ENCODE measurements around the gene LATS2.

Gene LATS2

GRCh38 chr13:21046203-21046602, 15.2 kb downstream of the LATS2 start:
- DNase-seq: no peak

DNA sequence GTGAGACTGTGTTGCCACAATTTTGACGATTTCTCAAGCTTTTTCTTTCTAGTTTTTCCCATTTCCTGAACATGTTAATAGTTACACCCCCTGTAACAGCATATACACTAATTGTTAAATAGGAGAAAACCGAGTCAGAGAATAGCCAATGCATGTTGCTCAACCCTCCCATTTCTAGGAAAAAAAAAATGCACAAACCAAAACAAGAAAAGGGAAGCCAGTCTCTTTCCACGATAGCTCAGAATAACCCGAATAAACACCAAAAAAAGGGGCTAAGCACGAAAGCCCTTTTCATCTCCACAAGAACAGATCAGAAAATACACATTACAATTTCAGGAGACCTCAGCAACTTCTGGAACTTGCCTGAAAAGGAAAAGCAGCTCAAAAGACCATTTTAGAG, 16.3 kb downstream of the LATS2 start:
- DNase-seq: no peak

DNA sequence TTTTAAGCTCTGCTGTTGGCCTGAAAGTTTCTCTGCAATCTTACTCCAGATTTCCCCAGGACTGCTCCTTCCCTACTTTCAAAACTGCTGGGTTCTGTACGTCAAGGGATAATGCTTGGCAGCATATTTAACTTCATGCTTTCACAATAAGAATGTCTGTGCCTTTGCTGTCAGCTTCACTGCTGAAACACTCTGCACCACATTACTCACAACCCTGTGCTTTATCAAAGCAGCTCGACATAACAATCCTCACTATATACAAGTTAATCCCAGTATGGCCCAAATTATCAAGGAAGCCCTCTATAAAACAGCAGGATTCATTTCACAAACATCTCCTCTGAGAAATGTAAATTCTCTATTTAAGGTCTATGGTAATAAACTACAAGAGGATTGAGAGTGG, 17.5 kb downstream of the LATS2 start:
- DNase-seq: no peak

- DNase-seq: peak; percentile 15
Observed at GRCh38 chr13:21040120-21040826, 21.1 kb downstream of the LATS2 start.

- DNase-seq: peak; percentile 30
Observed at GRCh38 chr13:21039097-21039800, 22.1 kb downstream of the LATS2 start.

DNA sequence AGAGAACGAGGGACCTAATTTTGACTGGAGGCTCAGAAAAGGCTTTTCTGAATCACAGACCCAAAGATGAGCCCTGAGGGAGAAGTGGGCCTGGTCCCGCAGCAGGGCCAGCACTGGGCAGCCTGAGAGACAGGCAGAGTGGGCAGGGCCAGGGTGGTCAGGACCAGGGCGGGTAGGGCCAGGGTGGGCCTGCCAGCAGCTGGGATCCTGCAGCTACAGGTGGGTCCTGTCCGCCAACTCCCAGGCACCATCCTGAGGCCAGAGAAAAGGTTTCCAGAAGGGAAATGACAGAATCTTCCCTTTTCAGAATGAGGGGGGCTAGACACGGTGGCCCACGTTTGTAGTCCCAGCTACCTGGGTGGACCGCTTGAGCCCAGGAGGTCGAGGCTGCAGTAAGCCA, 23.7 kb downstream of the LATS2 start:
- DNase-seq: no peak

GRCh38 chr13:21035498-21035897, 25.9 kb downstream of the LATS2 start:
- DNase-seq: peak; percentile 9

DNA sequence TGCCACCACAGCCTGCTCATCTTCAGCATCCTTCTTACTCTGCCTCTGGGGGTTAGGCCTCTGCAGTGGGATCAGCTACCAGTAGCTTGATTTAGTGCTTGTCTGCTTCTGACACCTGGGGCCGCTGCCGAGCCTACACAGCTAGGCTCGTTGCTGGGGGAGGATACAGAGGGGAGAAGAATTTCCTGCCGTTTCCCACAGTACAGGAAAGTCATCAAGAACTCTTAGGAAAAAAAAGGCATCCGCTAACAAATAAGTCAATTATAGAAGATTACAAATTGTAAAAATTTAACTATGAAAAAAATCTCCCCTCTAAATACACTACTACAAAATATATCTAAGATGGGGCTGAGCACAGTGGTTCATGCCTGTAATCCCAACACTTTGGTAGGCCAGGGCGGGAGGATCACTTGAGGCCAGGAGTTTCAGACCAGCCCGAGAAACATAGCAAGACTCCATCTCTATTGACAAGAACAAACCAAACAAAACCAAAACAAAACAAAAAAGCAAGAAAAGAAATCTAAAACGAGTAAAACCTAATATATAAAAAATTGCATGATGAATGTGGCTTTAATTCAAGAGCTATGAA, 26.7 kb downstream of the LATS2 start:
- DNase-seq: no peak

GRCh38 chr13:21033856-21034602, 27.4 kb downstream of the LATS2 start:
- peak; percentile 49 for DNase-seq

DNA sequence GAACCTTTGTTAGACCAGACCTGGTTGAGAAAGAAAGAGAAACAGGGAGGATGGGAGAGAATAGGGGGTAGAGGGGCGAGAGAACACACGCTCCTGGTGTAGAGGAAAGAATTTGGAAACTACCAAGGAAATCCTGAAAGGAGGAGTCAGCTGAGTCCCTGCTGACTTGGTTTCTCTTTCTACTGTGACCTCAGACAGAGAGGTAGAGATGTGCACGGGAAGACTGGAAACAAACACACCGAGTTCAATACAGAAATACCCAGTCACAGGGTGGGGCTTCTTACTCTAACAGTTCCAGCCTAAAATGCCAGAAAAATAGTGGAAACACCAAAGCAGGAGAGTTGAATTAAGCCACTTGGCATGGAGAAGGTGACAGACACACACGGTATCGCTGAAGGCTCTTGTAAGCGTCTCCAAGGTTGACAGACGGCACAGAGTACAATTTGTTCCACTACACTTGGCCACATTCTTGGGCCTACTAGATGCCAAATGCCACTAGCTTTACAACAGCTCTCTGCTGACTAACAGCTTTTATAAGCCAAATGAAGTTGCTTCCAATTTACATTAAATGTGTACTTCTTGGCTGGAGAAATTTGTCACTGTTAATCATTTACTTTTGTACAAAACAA, 28.1 kb downstream of the LATS2 start:
- peak; percentile 15 for DNase-seq

GRCh38 chr13:21032656-21033055, 28.7 kb downstream of the LATS2 start:
- DNase-seq: peak; percentile 45

GRCh38 chr13:21031594-21032275, 29.7 kb downstream of the LATS2 start:
- peak; percentile 13 for DNase-seq

- DNase-seq: peak; percentile 9
Observed at GRCh38 chr13:21025539-21025938, 35.8 kb downstream of the LATS2 start.

DNA sequence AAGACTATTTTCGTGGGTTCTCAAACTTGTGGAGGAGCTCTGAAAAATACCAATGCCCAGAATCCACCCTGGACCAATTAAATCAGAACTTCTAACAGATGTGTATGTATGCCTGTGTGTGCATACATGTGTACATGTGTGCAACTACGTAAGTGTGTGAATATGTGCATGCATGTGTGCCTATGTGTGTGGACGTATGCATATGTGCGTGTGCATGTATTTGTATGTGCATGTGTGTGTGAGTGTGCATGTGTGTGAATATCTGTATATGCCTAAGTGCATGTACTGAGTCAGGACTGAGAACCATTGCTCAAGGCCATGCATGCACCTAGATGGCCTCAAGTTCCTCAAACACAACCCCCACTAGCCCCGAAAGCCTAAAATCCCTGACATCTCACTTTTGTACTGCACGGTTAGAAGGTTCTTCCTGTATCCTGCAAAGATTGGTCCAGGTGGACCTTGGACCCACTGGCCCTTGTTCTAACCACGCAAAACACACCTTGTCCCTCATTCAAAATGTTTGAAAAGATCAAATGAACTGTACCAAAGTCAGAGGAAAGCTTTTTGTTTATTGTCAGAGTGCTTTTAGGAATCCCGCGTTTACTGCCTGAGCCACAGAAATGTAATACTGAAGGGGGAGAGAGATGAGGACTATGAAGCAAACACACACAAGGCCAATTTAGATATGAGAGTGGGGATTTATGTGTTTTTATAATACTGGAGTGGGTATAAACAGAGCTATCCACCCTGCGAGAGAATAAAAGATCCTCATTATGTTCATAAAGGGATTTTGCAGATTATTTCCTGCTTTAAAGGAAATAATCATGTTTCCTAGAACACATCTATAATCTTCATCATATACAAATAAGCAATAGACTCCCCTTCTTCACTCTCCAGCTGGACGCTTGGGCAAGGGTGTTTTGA, 39.1 kb downstream of the LATS2 start:
- peak; percentile 15 for DNase-seq

- DNase-seq: peak; percentile 47
Observed at GRCh38 chr13:21020581-21020980, 40.8 kb downstream of the LATS2 start.

DNA sequence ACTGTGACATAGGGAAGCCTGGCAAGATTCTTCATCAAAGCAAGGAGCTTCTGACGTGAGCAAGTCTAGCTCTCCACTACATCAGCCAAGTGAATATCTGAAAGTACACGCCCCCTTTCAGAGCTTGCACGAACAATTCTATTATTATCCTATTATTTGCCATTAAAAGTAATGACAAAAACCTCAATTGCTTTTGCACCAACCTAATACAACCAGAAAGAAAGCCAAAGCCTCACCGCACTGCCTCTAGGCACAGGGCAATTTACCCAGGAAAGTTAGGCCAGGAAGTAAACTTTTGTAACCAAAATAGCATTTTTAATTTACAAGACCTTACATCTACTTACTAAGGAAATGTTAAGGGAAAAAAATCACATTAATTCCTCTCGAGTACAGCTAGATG, 41.2 kb downstream of the LATS2 start:
- no peak for DNase-seq

DNA sequence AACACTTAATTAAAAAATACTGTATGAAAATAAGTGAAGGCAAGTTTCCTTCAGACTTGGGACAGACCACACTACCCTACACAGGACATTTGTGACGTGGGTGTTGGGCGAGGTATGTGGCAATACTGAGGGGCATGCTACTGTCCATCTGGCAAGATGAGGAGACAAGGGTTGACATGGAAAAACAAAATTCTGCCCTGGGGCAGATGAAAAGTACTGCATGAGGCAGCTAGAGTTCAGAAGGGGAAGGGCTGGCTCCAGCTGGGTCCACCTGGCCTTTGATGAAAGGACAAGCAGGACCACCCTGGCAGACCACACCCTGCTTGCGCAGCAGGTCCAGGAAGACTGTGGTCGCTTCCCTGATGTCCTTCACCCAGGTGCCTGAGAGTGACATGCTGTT, 43.2 kb downstream of the LATS2 start:
- no peak for DNase-seq

DNA sequence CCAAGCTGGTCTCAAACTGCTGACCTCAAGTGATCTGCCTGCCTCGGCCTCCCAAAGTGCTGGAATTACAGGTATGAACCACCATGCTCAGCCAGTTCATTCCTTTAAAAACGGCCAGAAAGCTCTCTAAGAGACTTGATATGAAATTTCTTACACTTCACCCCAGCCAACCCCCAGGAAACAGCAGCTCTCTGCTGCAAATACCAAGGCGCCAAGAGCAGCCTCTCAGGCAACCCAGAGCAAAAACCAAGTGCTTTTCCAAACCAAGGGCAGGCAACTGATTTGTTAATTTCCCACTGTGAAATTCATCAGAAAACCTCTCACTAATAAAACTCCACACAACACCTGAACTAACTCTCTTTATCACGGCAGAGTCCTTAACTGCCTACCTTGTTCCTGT, 44.9 kb downstream of the LATS2 start:
- no peak for DNase-seq

GRCh38 chr13:21015284-21015683, 46.1 kb downstream of the LATS2 start:
- DNase-seq: no peak

DNA sequence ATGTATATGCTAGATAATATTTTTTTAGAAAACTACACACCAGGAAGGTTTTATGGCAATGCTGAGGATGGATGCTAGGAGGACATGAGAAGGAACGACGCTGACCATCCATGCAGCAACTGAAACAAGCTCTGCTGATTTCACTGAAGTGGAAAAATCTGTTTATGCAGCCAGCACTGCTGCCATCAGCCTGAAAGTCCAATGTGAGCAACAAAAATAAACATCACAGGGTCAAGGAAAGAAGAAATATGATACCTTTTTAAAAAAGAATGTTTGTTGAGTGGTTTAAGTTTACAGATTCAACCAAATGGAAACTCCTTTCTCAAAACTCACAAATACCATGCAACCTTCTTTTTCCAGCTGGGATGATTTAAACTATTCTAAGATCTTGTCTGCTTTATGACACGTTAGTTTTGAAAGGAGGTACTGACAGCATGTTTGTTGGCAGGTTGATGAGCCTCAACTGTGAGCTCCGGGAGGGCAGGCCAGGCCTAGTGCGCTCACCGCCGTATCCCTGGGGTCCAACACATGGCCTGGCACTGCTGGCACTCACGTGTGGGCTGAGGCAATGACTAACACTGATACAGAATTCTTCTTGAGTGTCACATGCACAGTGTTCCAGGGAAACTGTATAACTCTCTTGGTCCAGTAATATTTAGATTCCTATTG, 46.8 kb downstream of the LATS2 start:
- no peak for DNase-seq

DNA sequence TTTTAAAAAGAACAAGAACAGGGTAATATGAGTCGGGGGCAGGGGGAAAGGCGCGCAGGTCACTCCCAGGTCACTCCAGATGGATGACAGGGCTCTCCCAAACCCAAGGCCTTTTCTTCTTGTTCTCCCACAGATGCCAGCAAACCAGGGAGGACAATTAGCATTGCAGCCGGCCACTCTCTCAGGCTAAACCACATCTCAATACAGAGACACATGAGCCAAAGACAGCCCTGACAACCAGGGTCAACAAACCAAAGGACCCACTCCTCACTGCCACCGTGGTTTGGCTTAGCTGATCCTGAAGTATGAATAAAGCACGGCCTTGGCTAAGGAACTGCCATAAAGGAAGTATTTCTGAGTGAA, 47.3 kb downstream of the LATS2 start:
- no peak for DNase-seq

Measured in activated CD8-positive, alpha-beta memory T cell treated with anti-CD3 and anti-CD28 coated beads for 24 hours (primary cell).